VCaP (cell line): ENCODE data around the gene PAX8.

Experiments used
- H3K27ac ChIP-seq: fragments of 450-650 bp; 2 replicates; pipeline ENCODE4 v1.5.1; 2017
- CTCF ChIP-seq: fragments of 450-650 bp; conservative IDR thresholded peaks from 2 replicates; pipeline ENCODE4 v1.5.1; 2017; ENCODE audit warnings: mild to moderate bottlenecking, moderate library complexity

Gene PAX8

GRCh38 chr2:113212245-113213060, 66.3 kb downstream of the PAX8 start:
- H3K27ac ChIP-seq, result no peak overlapping the region; the same call in 1 of the 2 replicates

GRCh38 chr2:113211226-113212105, 67.3 kb downstream of the PAX8 start:
- TF ChIP-seq CTCF, result no peak
- no peak overlapping the region; the same call in 1 of the 2 replicates for H3K27ac ChIP-seq

More at GRCh38 chr2:113212245-113213060, 66.3 kb downstream of the PAX8 start:
- TF ChIP-seq CTCF, result no peak

GRCh38 chr2:113209646-113210171, 69.0 kb downstream of the PAX8 start:
- peak overlapping the region; percentile 54; the same call in 1 of the 2 replicates for H3K27ac ChIP-seq
- TF ChIP-seq CTCF, result no peak

- peak overlapping the region; percentile 54; the same call in 1 of the 2 replicates for H3K27ac ChIP-seq
- no peak for TF ChIP-seq CTCF
Observed at GRCh38 chr2:113209011-113209645, 69.6 kb downstream of the PAX8 start.

- no peak for TF ChIP-seq CTCF
- H3K27ac ChIP-seq, result peak overlapping the region; percentile 54; the same call in 1 of the 2 replicates
Observed at GRCh38 chr2:113208396-113208795, 70.3 kb downstream of the PAX8 start.

GRCh38 chr2:113207021-113207420, 71.7 kb downstream of the PAX8 start:
- TF ChIP-seq CTCF, result no peak
- peak overlapping the region; percentile 31; the same call in 1 of the 2 replicates for H3K27ac ChIP-seq
